ENCODE measurements around the gene WDR55. TPM values are rescaled to one million over a fixed set of nuclear protein-coding genes. Genes with fewer than 3 reads are reported as not detected.
A peak's percentile ranks its signal among the peaks of the same experiment; 100 is the strongest.
"Not testable (repeated sequence)": the region's sequence is repeated elsewhere in the genome, so short reads cannot be mapped to it uniquely, and the experiment has no call there.

The WDR55 gene
- polyA plus RNA-seq, 1 experiment, result 17.9 TPM

DNA sequence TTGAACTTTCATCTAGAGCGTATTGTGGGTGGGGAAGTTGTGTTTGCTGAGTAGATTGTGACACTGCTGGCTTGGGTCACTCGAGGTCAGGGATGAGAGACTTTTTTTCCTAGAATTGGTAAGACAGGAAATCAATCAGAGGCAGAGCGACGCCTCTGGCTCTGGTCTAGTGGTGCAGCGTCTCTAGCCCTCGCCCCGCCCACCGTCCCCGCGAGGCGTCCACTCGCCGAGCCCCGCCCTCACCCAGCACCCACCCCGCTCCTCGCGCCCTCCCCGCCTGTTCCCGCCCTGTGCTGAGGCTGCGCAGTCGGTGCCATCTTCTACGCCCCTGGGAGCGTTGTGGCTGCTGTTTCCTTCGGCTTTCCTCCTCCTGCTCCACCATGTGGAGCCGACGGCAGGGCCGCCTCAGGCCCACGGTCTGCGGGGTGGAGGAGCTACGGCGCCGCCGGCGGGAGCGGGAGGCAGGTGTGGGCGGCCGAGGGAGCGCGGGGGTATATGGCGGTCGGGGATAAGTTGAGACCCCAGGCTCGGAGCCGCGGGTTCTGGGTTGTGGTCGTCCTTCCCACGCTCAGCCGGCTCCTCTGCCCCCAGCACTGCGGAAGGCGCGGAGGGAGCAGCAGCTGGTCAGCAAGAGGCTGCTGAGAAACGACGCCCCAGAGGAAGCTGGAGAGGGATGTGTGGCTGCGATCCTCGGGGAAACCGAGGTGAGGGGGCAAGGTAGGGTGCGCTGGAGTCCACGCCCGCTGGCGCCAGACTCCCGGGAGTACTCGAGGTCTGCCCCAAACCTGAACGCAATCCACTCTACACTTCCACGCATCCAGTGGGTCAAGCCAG lies 25.3 kb upstream of the WDR55 start, which contains the start of gene TMCO6:
Gene TMCO6 (plus strand): TSS at position 304 of the 834 bp plus-strand sequence. CDS start 77 bp downstream, at position 381.
- peak within 1 kb of the TSS; percentile 62 for H3K4me3 ChIP-seq (ENCODE audit: low read depth, low read length)
- CTCF ChIA-PET, result interaction anchor here (0.6 to 1.5 kb wide), 12 partner anchors 9 to 276 kb away, joined by 3 to 8 read pairs (median 3); partner anchors contain the start of genes EIF4EBP3, IK and NDUFA2
- H3K36me3 ChIP-seq (ENCODE audit: control insufficient read depth, insufficient read depth, low read length), result peaks cover 6% of the 10 kb centered on the region
- peak; percentile 61 for DNase-seq (ENCODE audit: low read depth)
- H3K27me3 ChIP-seq (ENCODE audit: control insufficient read depth, insufficient read depth, low read length), result no peaks in the 10 kb centered on the region
- POLR2A ChIA-PET, result no interaction called here
- TF ChIP-seq, protein P1, sequence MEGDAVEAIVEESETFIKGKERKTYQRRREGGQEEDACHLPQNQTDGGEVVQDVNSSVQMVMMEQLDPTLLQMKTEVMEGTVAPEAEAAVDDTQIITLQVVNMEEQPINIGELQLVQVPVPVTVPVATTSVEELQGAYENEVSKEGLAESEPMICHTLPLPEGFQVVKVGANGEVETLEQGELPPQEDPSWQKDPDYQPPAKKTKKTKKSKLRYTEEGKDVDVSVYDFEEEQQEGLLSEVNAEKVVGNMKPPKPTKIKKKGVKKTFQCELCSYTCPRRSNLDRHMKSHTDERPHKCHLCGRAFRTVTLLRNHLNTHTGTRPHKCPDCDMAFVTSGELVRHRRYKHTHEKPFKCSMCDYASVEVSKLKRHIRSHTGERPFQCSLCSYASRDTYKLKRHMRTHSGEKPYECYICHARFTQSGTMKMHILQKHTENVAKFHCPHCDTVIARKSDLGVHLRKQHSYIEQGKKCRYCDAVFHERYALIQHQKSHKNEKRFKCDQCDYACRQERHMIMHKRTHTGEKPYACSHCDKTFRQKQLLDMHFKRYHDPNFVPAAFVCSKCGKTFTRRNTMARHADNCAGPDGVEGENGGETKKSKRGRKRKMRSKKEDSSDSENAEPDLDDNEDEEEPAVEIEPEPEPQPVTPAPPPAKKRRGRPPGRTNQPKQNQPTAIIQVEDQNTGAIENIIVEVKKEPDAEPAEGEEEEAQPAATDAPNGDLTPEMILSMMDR (IDR thresholded peaks at IDR 0.05; ENCODE audit: insufficient read depth, low read depth, low read length), result peak; percentile 68

DNA sequence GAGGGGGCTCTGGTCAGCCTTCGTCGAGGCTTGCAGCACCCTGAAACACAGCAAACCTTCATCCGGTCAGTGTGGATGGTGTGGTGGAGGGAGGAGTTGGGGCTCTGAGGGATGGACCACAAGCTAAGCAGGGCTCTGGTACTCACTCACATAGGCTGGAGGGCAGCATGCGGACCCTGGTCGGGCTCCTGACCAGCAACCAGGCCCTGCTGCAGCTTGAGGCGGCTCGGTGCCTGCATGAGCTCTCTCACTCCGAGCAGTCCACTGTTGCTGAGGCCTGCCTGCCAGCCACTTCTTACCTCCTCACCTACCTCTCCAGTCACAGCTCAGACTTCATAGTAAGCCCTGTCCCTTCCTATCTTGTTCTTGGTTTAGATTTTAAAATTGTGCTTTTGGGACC lies 23.0 kb upstream of the WDR55 start:
- H3K4me3 ChIP-seq (ENCODE audit: low read depth, low read length), result no peak overlapping the region
- TF ChIP-seq, protein P1 (IDR thresholded peaks at IDR 0.05; ENCODE audit: insufficient read depth, low read depth, low read length), result no peak
- ChIA-PET POLR2A (no interaction called here), CTCF (interaction anchor here (0.7 to 1.3 kb wide), 5 partner anchors 67 to 280 kb away, joined by 3 to 7 read pairs (median 3); no protein-coding TSS in a partner anchor)
- no peaks in the 10 kb centered on the region for H3K27me3 ChIP-seq (ENCODE audit: control insufficient read depth, insufficient read depth, low read length)
- peaks cover 14% of the 10 kb centered on the region for H3K36me3 ChIP-seq (ENCODE audit: control insufficient read depth, insufficient read depth, low read length)
- no peak for DNase-seq (ENCODE audit: low read depth)

DNA sequence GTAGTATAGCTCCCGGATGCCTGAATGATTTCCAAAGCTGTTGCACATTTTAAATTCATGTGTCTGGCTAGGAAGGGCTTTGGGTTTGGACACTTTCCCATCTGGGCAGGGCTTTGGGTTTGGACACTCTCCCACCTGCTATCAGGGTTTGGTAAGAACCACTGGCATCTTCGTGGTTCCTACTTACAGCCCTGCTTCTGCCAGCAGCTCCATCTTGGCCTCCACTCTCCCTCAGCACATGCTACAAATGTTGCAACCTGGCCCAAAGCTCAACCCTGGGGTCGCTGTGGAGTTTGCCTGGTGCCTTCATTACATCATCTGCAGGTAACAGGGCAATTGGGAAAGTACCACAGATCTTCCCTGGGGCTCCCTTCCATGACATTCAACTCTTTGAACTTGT lies 22.0 kb upstream of the WDR55 start:
- DNase-seq (ENCODE audit: low read depth), result no peak
- Histone ChIP-seq H3K4me3 (ENCODE audit: low read depth, low read length) (no peak overlapping the region), H3K36me3 (ENCODE audit: control insufficient read depth, insufficient read depth, low read length) (peaks cover 14% of the 10 kb centered on the region), H3K27me3 (ENCODE audit: control insufficient read depth, insufficient read depth, low read length) (no peaks in the 10 kb centered on the region)
- TF ChIP-seq, protein P1 (IDR thresholded peaks at IDR 0.05; ENCODE audit: insufficient read depth, low read depth, low read length), result no peak
- POLR2A ChIA-PET, result no interaction called here
- CTCF ChIA-PET, result interaction anchor here (1.2 to 1.3 kb wide), 2 partner anchors 93 to 270 kb away, joined by 3 to 7 read pairs; no protein-coding TSS in a partner anchor

DNA sequence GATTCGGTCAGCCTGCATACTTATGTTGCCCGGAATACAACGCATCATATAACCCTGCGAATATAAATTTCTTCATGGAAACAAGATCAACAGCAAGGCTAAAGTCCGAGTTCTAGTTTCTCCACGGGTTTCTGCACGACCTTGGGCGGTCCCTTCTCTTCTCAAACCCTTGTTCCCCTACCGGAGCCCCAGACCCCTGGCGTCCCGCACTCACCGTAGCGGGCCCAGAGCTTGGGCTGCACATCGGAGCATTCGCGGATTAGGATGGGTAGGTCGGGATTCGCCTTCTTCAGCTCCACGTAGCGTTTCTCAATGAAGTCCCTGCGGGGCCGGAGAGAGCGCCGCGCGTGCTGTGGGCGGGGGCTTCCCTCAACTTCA lies 17.7 kb upstream of the WDR55 start:
- Histone ChIP-seq H3K27me3 (ENCODE audit: control insufficient read depth, insufficient read depth, low read length) (no peaks in the 10 kb centered on the region), H3K4me3 (ENCODE audit: low read depth, low read length) (peak overlapping the region; percentile 77), H3K36me3 (ENCODE audit: control insufficient read depth, insufficient read depth, low read length) (peaks cover 15% of the 10 kb centered on the region)
- TF ChIP-seq, protein P1 (IDR thresholded peaks at IDR 0.05; ENCODE audit: insufficient read depth, low read depth, low read length), result no peak
- CTCF ChIA-PET, result interaction anchor here (0.7 to 2.7 kb wide), 6 partner anchors 12 to 287 kb away, joined by 3 to 8 read pairs (median 4); partner anchors contain the start of genes APBB3, EIF4EBP3 and WDR55
- POLR2A ChIA-PET, result interaction anchor here (0.6 to 0.9 kb wide), 3 partner anchors 16 to 100 kb away, joined by 3 to 6 read pairs (median 4); partner anchors contain the start of gene EIF4EBP3
- DNase-seq (ENCODE audit: low read depth), result no peak

DNA sequence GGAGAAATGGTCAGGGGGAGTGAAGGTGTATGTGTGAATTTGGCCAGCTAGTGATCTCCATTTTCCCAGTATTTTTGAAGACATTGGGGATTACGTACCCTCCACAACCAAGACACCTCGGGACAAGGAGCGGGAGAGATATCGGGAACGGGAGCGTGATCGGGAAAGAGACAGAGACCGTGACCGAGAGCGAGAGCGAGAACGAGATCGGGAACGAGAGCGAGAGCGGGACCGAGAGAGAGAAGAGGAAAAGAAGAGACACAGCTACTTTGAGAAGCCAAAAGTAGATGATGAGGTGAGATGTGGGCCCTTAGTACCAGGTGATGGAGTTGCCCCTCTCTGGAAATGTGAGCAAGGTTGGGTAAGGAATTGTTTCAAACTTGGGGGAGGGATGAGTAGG lies 5.8 kb upstream of the WDR55 start:
- CTCF ChIA-PET, result no interaction called here
- no peak overlapping the region for H3K4me3 ChIP-seq (ENCODE audit: low read depth, low read length)
- no peak for DNase-seq (ENCODE audit: low read depth)
- TF ChIP-seq, protein P1 (IDR thresholded peaks at IDR 0.05; ENCODE audit: insufficient read depth, low read depth, low read length), result no peak
- peaks cover 35% of the 10 kb centered on the region for H3K36me3 ChIP-seq (ENCODE audit: control insufficient read depth, insufficient read depth, low read length)
- POLR2A ChIA-PET, result no interaction called here
- H3K27me3 ChIP-seq (ENCODE audit: control insufficient read depth, insufficient read depth, low read length), result no peaks in the 10 kb centered on the region

DNA sequence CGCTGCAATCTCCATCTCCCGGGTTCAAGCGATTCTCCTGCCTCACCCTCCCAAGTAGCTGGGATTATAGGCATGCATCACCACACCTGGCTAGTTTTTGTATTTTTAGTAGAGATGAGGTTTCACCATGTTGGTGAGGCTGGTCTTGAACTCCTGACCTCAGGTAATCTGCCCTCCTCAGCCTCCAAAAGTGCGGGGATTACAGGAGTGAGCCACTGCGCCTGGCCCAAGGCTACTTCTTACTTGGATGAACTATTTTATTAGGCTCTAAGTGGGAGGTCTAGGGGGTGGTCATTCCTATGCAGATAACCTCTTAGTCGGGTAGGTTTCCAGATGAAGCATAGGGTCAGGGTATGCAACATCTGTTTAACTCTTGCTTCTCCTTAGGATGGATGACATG lies 4.3 kb upstream of the WDR55 start:
- DNase-seq (ENCODE audit: low read depth); H3K27me3 ChIP-seq (ENCODE audit: control insufficient read depth, insufficient read depth, low read length); CTCF ChIA-PET; H3K4me3 ChIP-seq (ENCODE audit: low read depth, low read length); POLR2A ChIA-PET: not testable (repeated sequence)
- peaks cover 33% of the 10 kb centered on the region for H3K36me3 ChIP-seq (ENCODE audit: control insufficient read depth, insufficient read depth, low read length)
